HEK293 (cell line): ENCODE data around the gene FREM1.

Source experiments
- CTCF ChIA-PET: fragments of 350-600 bp; formaldehyde crosslinking; extraction: SDS; loops from one replicate; lab custom pipeline; 2021; ENCODE audit warnings: antibody characterized with exemption; lab: Yijun Ruan, JAX
- POLR2A ChIA-PET: fragments of 300-600 bp; formaldehyde crosslinking; extraction: SDS; loops from one replicate; lab custom pipeline; 2020; ENCODE audit warnings: antibody characterized with exemption, inconsistent platforms; lab: Yijun Ruan, JAX
- H3K27ac ChIP-seq: fragments of 200-500 bp; sonication (Bioruptor generic); 2 replicates; pipeline ENCODE4 v1.5.1; 2014; ENCODE audit warnings: low read depth, low read length, control low read depth, inconsistent platforms; ENCODE audit errors: extremely low read depth
- H3K36me3 ChIP-seq, 2 experiments: fragments of 200-500 bp in 1 of 2; sonication (Bioruptor generic) in 1 of 2; 1 replicate in 1 of 2; 2 replicates in 1 of 2; pipeline ENCODE4 v1.5.1; 2014 to 2017; ENCODE audit warnings: inconsistent platforms in 2 of 2, low read length in 2 of 2; ENCODE audit not compliant: control insufficient read depth in 2 of 2, insufficient read depth in 1 of 2
- H3K4me1 ChIP-seq: fragments of 200-500 bp; sonication (Bioruptor generic); 2 replicates; pipeline ENCODE4 v1.5.1; 2014; ENCODE audit warnings: mild to moderate bottlenecking, low read length, inconsistent platforms; ENCODE audit not compliant: control insufficient read depth, insufficient read depth
- H3K4me3 ChIP-seq: 2 replicates; pipeline ENCODE4 v1.5.1; 2011; ENCODE audit warnings: low read depth, mild to moderate bottlenecking, control low read depth, low read length, moderate library complexity
- H3K9me3 ChIP-seq: fragments of 200-500 bp; sonication (Bioruptor generic); 2 replicates; pipeline ENCODE4 v1.5.1; 2014; ENCODE audit warnings: low read depth, low read length, inconsistent platforms; ENCODE audit not compliant: control insufficient read depth, insufficient read depth
- HOXA7 ChIP-seq: sonication (generic); formaldehyde crosslinking; IDR thresholded peaks from 2 replicates; pipeline ENCODE4 v1.8.1; 2022; ENCODE audit warnings: missing genetic modification reagents, borderline replicate concordance
- KLF10 ChIP-seq: fragments of 450-650 bp; IDR thresholded peaks from 2 replicates; pipeline ENCODE4 v1.5.1; 2018; ENCODE audit warnings: missing biosample characterization, mild to moderate bottlenecking, missing genetic modification characterization
- KLF8 ChIP-seq: fragments of 450-650 bp; formaldehyde crosslinking; IDR thresholded peaks from 2 replicates; pipeline ENCODE4 v1.5.1; 2016; ENCODE audit warnings: missing biosample characterization, missing genetic modification characterization
- REPIN1 ChIP-seq: fragments of 450-650 bp; formaldehyde crosslinking; IDR thresholded peaks from 2 replicates; pipeline ENCODE4 v1.5.1; 2017; ENCODE audit warnings: missing biosample characterization, missing genetic modification characterization, low read depth
- TCF7L2 ChIP-seq: IDR thresholded peaks from 2 replicates; pipeline ENCODE4 v1.6.1; 2011; ENCODE audit warnings: low read depth, mild to moderate bottlenecking, inconsistent platforms, low read length, moderate library complexity, borderline replicate concordance
- YY1 ChIP-seq: fragments of 450-650 bp; formaldehyde crosslinking; IDR thresholded peaks from 2 replicates; pipeline ENCODE4 v1.5.1; 2018; ENCODE audit warnings: missing biosample characterization, missing genetic modification characterization
- YY2 ChIP-seq: fragments of 450-650 bp; formaldehyde crosslinking; IDR thresholded peaks from 2 replicates; pipeline ENCODE4 v1.5.1; 2016; ENCODE audit warnings: missing biosample characterization, missing genetic modification characterization
- ZBTB20 ChIP-seq: fragments of 450-650 bp; formaldehyde crosslinking; IDR thresholded peaks from 2 replicates; pipeline ENCODE4 v1.5.1; 2016; ENCODE audit warnings: missing biosample characterization, missing genetic modification characterization
- ZBTB21 ChIP-seq: fragments of 450-650 bp; formaldehyde crosslinking; IDR thresholded peaks from 2 replicates; pipeline ENCODE4 v1.5.1; 2017; ENCODE audit warnings: missing biosample characterization, missing genetic modification characterization
- ZFHX2 ChIP-seq: fragments of 450-650 bp; formaldehyde crosslinking; conservative IDR thresholded peaks from 2 replicates; pipeline ENCODE4 v1.5.1; 2016; ENCODE audit warnings: missing biosample characterization, missing genetic modification characterization
- ZFP3 ChIP-seq: fragments of 450-650 bp; formaldehyde crosslinking; IDR thresholded peaks from 2 replicates; pipeline ENCODE4 v1.5.1; 2016; ENCODE audit warnings: low read depth, missing biosample characterization, missing genetic modification characterization
- ZFP41 ChIP-seq: fragments of 450-650 bp; formaldehyde crosslinking; IDR thresholded peaks from 2 replicates; pipeline ENCODE4 v1.5.1; 2016; ENCODE audit warnings: missing biosample characterization, missing genetic modification characterization, borderline replicate concordance
- ZNF132 ChIP-seq: fragments of 450-650 bp; formaldehyde crosslinking; IDR thresholded peaks from 2 replicates; pipeline ENCODE4 v1.5.1; 2017; ENCODE audit warnings: missing biosample characterization, missing genetic modification characterization, borderline replicate concordance
- ZNF2 ChIP-seq: fragments of 450-650 bp; formaldehyde crosslinking; IDR thresholded peaks from 2 replicates; pipeline ENCODE4 v1.5.1; 2016; ENCODE audit warnings: missing biosample characterization, missing genetic modification characterization
- ZNF354C ChIP-seq: fragments of 450-650 bp; formaldehyde crosslinking; IDR thresholded peaks from 2 replicates; pipeline ENCODE4 v1.5.1; 2016; ENCODE audit warnings: missing biosample characterization, missing genetic modification characterization, low read depth, borderline replicate concordance
- ZNF501 ChIP-seq: fragments of 450-650 bp; formaldehyde crosslinking; IDR thresholded peaks from 2 replicates; pipeline ENCODE4 v1.5.1; 2016; ENCODE audit warnings: missing biosample characterization, missing genetic modification characterization
- ZNF514 ChIP-seq: fragments of 450-650 bp; formaldehyde crosslinking; IDR thresholded peaks from 2 replicates; pipeline ENCODE4 v1.5.1; 2016; ENCODE audit warnings: missing biosample characterization, missing genetic modification characterization
- ZNF544 ChIP-seq: fragments of 450-650 bp; formaldehyde crosslinking; IDR thresholded peaks from 2 replicates; pipeline ENCODE4 v1.5.0; 2017; ENCODE audit warnings: missing biosample characterization, missing genetic modification characterization
- ZNF548 ChIP-seq: fragments of 450-650 bp; formaldehyde crosslinking; IDR thresholded peaks from 2 replicates; pipeline ENCODE4 v1.5.1; 2016; ENCODE audit warnings: missing biosample characterization, missing genetic modification characterization
- ZNF571 ChIP-seq: fragments of 450-650 bp; formaldehyde crosslinking; IDR thresholded peaks from 2 replicates; pipeline ENCODE4 v1.5.0; 2017; ENCODE audit warnings: missing biosample characterization, missing genetic modification characterization
- ZNF677 ChIP-seq: fragments of 450-650 bp; IDR thresholded peaks from 2 replicates; pipeline ENCODE4 v1.5.0; 2018; ENCODE audit warnings: missing biosample characterization, mild to moderate bottlenecking, missing genetic modification characterization, moderate library complexity
- ZNF707 ChIP-seq: fragments of 450-650 bp; formaldehyde crosslinking; IDR thresholded peaks from 2 replicates; pipeline ENCODE4 v1.5.1; 2016; ENCODE audit warnings: missing biosample characterization, missing genetic modification characterization
- ZNF747 ChIP-seq: fragments of 450-650 bp; formaldehyde crosslinking; IDR thresholded peaks from 2 replicates; pipeline ENCODE4 v1.5.1; 2016; ENCODE audit warnings: missing biosample characterization, missing genetic modification characterization
- ZNF791 ChIP-seq: fragments of 450-650 bp; formaldehyde crosslinking; IDR thresholded peaks from 2 replicates; pipeline ENCODE4 v1.5.1; 2016; ENCODE audit warnings: missing biosample characterization, missing genetic modification characterization
- ZNF792 ChIP-seq: fragments of 450-650 bp; formaldehyde crosslinking; IDR thresholded peaks from 2 replicates; pipeline ENCODE4 v1.5.1; 2016; ENCODE audit warnings: missing biosample characterization, missing genetic modification characterization
- ZNF843 ChIP-seq: fragments of 450-650 bp; formaldehyde crosslinking; IDR thresholded peaks from 2 replicates; pipeline ENCODE4 v1.5.1; 2016; ENCODE audit warnings: missing biosample characterization, missing genetic modification characterization
- TF ChIP-seq, protein P1 (sequence below): fragments of 450-650 bp; formaldehyde crosslinking; conservative IDR thresholded peaks from 2 replicates; pipeline ENCODE4 v1.5.1; 2016; ENCODE audit warnings: low read depth, missing biosample characterization, missing genetic modification characterization
- TF ChIP-seq, protein P2 (sequence below): fragments of 450-650 bp; formaldehyde crosslinking; conservative IDR thresholded peaks from 2 replicates; pipeline ENCODE4 v1.5.1; 2016; ENCODE audit warnings: low read depth, missing biosample characterization, missing genetic modification characterization
- TF ChIP-seq, protein P3 (sequence below): fragments of 450-650 bp; formaldehyde crosslinking; IDR thresholded peaks from 2 replicates; pipeline ENCODE4 v1.5.1; 2016; ENCODE audit warnings: missing biosample characterization, missing genetic modification characterization
- TF ChIP-seq, protein P4 (sequence below): fragments of 450-650 bp; formaldehyde crosslinking; IDR thresholded peaks from 2 replicates; pipeline ENCODE4 v1.5.1; 2017; ENCODE audit warnings: missing biosample characterization, missing genetic modification characterization

FREM1 gene

DNA sequence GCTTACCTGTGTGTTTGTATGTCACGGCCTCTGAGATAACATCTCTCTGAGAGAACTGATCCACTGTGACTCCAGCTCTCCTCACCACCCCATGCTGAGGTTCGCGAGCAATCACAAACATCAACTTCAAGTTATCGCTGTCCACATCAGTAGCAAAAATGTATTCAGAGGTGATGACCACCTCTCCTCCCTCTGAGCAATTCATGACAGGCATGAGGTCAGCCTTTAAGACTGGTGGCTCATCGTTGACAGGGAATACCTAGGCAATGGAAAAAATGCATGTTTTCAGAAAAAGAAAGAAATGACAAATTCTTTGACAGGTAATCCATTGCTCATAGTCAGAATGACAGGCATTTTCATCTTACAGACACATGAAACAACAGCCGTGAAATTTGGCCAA is 97.4 kb downstream of the FREM1 start (continued):
- TF ChIP-seq, protein P1, sequence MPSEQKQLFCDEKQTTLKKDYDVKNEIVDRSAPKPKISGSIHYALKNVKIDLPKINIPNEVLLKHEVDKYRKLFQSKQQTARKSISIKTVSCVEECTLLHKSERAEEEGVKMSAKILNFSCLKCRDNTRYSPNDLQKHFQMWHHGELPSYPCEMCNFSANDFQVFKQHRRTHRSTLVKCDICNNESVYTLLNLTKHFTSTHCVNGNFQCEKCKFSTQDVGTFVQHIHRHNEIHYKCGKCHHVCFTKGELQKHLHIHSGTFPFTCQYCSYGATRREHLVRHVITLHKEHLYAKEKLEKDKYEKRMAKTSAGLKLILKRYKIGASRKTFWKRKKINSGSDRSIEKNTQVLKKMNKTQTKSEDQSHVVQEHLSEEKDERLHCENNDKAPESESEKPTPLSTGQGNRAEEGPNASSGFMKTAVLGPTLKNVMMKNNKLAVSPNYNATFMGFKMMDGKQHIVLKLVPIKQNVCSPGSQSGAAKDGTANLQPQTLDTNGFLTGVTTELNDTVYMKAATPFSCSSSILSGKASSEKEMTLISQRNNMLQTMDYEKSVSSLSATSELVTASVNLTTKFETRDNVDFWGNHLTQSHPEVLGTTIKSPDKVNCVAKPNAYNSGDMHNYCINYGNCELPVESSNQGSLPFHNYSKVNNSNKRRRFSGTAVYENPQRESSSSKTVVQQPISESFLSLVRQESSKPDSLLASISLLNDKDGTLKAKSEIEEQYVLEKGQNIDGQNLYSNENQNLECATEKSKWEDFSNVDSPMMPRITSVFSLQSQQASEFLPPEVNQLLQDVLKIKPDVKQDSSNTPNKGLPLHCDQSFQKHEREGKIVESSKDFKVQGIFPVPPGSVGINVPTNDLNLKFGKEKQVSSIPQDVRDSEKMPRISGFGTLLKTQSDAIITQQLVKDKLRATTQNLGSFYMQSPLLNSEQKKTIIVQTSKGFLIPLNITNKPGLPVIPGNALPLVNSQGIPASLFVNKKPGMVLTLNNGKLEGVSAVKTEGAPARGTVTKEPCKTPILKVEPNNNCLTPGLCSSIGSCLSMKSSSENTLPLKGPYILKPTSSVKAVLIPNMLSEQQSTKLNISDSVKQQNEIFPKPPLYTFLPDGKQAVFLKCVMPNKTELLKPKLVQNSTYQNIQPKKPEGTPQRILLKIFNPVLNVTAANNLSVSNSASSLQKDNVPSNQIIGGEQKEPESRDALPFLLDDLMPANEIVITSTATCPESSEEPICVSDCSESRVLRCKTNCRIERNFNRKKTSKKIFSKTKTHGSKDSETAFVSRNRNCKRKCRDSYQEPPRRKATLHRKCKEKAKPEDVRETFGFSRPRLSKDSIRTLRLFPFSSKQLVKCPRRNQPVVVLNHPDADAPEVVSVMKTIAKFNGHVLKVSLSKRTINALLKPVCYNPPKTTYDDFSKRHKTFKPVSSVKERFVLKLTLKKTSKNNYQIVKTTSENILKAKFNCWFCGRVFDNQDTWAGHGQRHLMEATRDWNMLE (tag by site-specific recombination): no peak
- TF ChIP-seq ZNF843 (no peak), ZNF747 (tag by site-specific recombination) (no peak)

DNA sequence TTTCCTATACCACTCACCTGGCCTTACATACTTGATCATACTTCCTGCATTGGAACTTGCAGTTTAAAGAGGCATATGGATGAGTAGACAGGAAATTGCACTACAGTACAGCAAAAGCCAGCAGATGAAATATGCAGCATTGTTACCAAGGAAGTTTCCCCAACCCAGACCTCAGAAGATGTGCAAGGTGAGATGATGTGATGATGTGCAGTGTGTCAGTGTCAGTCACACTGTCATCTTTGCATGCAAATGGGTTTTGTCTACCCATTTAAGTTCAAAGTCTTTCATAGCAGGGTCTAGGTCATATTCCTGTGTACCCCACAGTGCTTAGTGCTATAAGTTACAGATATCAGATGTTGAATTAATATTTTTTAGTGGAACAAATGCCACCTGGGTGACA is 98.4 kb downstream of the FREM1 start:
- H3K27ac ChIP-seq: no peak overlapping the region
- CTCF ChIA-PET: no interaction called here

DNA sequence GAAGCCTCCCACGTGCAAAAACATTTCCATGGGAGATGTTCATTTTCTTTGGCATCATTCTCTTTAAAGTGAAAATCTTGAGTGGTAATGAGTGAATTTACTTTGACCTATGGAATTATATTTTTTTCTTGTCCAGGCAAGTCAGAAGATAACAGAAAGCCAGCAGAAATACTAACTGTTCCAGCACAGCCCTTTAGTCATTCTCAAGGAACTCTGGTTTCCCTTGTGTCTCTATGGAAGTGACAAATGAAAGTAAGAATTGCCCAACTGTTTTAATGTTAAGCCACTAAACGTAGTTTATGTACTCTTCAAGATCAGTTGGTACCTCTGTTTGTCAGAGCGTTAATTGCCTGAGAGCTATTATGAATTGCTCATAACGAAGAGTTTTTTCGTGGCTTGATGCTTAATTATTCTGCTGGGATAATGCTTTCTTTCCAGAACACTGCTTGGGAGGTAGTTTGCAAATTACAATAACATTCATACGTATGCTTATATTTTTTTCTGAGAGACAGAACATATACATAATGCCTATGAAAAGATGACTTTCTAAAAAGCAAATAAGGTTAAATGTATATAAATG is 103.2 kb downstream of the FREM1 start:
- Histone ChIP-seq H3K27ac (no peak overlapping the region), H3K4me1 (no peaks in the 10 kb centered on the region), H3K4me3 (no peak overlapping the region), H3K9me3 (no peaks in the 10 kb centered on the region), H3K36me3 (peaks cover 0 to 7% of the 10 kb centered on the region in 2 experiments; a peak in 2 of 3 replicates)
- ChIA-PET CTCF (interaction anchor here (0.7 kb wide), 1 partner anchor 58 kb away, joined by 3 read pairs; no protein-coding TSS in a partner anchor), POLR2A (no interaction called here)
- no peak for TF ChIP-seq KLF8 (tag by site-specific recombination)
- no peak for TF ChIP-seq ZNF677 (tag by site-specific recombination)
- no peak for TF ChIP-seq ZNF571 (tag by site-specific recombination)
- no peak for TF ChIP-seq REPIN1 (tag by site-specific recombination)
- no peak for TF ChIP-seq ZNF501 (tag by site-specific recombination)
- no peak for TF ChIP-seq ZNF514 (tag by site-specific recombination)
- no peak for TF ChIP-seq ZFP3 (tag by site-specific recombination)
- TF ChIP-seq KLF10: no peak
- TF ChIP-seq, protein P2, sequence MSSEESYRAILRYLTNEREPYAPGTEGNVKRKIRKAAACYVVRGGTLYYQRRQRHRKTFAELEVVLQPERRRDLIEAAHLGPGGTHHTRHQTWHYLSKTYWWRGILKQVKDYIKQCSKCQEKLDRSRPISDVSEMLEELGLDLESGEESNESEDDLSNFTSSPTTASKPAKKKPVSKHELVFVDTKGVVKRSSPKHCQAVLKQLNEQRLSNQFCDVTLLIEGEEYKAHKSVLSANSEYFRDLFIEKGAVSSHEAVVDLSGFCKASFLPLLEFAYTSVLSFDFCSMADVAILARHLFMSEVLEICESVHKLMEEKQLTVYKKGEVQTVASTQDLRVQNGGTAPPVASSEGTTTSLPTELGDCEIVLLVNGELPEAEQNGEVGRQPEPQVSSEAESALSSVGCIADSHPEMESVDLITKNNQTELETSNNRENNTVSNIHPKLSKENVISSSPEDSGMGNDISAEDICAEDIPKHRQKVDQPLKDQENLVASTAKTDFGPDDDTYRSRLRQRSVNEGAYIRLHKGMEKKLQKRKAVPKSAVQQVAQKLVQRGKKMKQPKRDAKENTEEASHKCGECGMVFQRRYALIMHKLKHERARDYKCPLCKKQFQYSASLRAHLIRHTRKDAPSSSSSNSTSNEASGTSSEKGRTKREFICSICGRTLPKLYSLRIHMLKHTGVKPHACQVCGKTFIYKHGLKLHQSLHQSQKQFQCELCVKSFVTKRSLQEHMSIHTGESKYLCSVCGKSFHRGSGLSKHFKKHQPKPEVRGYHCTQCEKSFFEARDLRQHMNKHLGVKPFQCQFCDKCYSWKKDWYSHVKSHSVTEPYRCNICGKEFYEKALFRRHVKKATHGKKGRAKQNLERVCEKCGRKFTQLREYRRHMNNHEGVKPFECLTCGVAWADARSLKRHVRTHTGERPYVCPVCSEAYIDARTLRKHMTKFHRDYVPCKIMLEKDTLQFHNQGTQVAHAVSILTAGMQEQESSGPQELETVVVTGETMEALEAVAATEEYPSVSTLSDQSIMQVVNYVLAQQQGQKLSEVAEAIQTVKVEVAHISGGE: no peak
- TF ChIP-seq HOXA7 (CRISPR knock-in tag): no peak
- TF ChIP-seq ZNF707 (tag by site-specific recombination): no peak
- TF ChIP-seq ZNF2: no peak
- TF ChIP-seq ZNF792 (tag by site-specific recombination): no peak

More for the DNA sequence above, 98.4 kb downstream of the FREM1 start:
- no peaks in the 10 kb centered on the region for H3K9me3 ChIP-seq
- peaks cover 0 to 7% of the 10 kb centered on the region in 2 experiments; a peak in 1 of 3 replicates for H3K36me3 ChIP-seq
- H3K4me1 ChIP-seq: no peaks in the 10 kb centered on the region
- POLR2A ChIA-PET: no interaction called here
- no peak overlapping the region for H3K4me3 ChIP-seq
- TF ChIP-seq ZFHX2 (tag by site-specific recombination) (no peak), ZBTB21 (no peak), TCF7L2 (no peak), ZNF544 (tag by site-specific recombination) (no peak), ZNF354C (tag by site-specific recombination) (no peak), KLF10 (no peak), YY1 (tag by site-specific recombination) (no peak), ZNF791 (no peak), ZBTB20 (tag by site-specific recombination) (no peak), ZNF132 (tag by site-specific recombination) (no peak), YY2 (tag by site-specific recombination) (no peak), ZNF548 (tag by site-specific recombination) (no peak), ZFP41 (tag by site-specific recombination) (no peak)
- TF ChIP-seq, protein P3, sequence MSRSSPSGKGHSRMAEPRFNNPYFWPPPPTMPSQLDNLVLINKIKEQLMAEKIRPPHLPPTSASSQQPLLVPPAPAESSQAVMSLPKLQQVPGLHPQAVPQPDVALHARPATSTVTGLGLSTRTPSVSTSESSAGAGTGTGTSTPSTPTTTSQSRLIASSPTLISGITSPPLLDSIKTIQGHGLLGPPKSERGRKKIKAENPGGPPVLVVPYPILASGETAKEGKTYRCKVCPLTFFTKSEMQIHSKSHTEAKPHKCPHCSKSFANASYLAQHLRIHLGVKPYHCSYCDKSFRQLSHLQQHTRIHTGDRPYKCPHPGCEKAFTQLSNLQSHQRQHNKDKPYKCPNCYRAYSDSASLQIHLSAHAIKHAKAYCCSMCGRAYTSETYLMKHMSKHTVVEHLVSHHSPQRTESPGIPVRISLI (tag by site-specific recombination): no peak
- TF ChIP-seq, protein P4, sequence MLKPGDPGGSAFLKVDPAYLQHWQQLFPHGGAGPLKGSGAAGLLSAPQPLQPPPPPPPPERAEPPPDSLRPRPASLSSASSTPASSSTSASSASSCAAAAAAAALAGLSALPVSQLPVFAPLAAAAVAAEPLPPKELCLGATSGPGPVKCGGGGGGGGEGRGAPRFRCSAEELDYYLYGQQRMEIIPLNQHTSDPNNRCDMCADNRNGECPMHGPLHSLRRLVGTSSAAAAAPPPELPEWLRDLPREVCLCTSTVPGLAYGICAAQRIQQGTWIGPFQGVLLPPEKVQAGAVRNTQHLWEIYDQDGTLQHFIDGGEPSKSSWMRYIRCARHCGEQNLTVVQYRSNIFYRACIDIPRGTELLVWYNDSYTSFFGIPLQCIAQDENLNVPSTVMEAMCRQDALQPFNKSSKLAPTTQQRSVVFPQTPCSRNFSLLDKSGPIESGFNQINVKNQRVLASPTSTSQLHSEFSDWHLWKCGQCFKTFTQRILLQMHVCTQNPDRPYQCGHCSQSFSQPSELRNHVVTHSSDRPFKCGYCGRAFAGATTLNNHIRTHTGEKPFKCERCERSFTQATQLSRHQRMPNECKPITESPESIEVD (tag by site-specific recombination): no peak
